ENCODE data around the gene RPS6KB1. TPM values are rescaled to one million over a fixed set of nuclear protein-coding genes. Genes with fewer than 3 reads are reported as not detected.

The RPS6KB1 gene
- total and polyA plus RNA-seq, 2 of the 8 experiments (the other 6 are each of a cell fraction or from before 2014, with no cell fraction given): 3.4 to 28.4 TPM

DNA sequence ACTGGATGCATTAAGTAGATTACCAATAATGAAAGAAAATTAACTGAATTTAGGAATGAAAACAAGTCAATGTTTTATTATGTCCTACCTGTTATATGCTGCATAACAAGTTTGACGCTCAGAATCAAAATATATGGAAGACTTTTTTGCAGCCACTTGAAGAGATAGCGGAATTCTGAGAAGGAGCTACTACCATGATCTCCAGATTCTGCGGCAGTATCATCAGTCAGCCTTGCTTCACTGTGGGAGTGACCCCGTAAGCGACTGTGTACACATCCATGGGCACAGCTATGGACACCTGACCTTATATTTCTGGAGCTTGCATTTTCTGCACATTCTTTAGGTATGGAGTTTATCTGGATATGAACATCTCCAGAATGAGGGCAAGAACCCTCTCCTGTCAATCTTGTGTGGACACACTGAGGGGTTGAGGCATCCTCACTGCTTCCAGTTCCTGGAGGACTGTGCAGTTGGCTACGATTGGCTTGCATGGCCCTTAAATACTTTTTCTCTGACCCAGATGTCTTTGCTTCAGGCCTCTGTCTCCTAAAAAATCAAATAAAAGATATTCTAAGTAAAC lies 69.9 kb downstream of the RPS6KB1 start:
- no peak overlapping the region for H2BK15ac ChIP-seq (ENCODE audit: low read length)
- no peak overlapping the region for H4K91ac ChIP-seq (replicated peaks; ENCODE audit: insufficient read length, low read length)
- H2BK20ac ChIP-seq (ENCODE audit: low read length): no peak overlapping the region
- CTCF ChIA-PET (ENCODE audit: partially characterized antibody): interaction anchor here (0.8 kb wide), 1 partner anchor 9 kb away, joined by 3 read pairs; no protein-coding TSS in a partner anchor
- H2BK12ac ChIP-seq (ENCODE audit: low read depth, low read length): no peak overlapping the region
- H3K36me3 ChIP-seq (ENCODE audit: control insufficient read depth in 2 of 4, insufficient read depth in 4 of 4, low read length in 3 of 4): no peaks in the 10 kb centered on the region
- H3K4ac ChIP-seq (replicated peaks; ENCODE audit: insufficient read length, low read depth, low read length): no peak overlapping the region
- peaks cover 0 to 8% (median 1%) of the 10 kb centered on the region in 4 experiments; a peak in 3 of 7 replicates for H3K4me1 ChIP-seq (replicated peaks in 1 of 4; ENCODE audit: control insufficient read depth in 3 of 4, insufficient read depth in 4 of 4, low read length in 3 of 4)
- H3K14ac ChIP-seq (ENCODE audit: insufficient read length): no peak overlapping the region
- H4K20me1 ChIP-seq (replicated peaks in 1 of 2; ENCODE audit: control insufficient read depth in 1 of 2, insufficient read depth in 2 of 2, low read length in 2 of 2): peaks cover 0 to 2% of the 10 kb centered on the region in 2 experiments
- H3K56ac ChIP-seq (replicated peaks; ENCODE audit: insufficient read length, low read depth, low read length): no peak overlapping the region
- no peak overlapping the region for H2BK5ac ChIP-seq (ENCODE audit: low read depth, low read length)
- peaks cover 11% of the 10 kb centered on the region for H3K23me2 ChIP-seq (ENCODE audit: low read depth, low read length)
- H3K23ac ChIP-seq (ENCODE audit: insufficient read length): no peak overlapping the region
- WGBS, 2 experiments (ENCODE audit: extremely low coverage in 1 of 2, insufficient coverage in 1 of 2, insufficient read length in 1 of 2, insufficient replicate concordance in 2 of 2, low coverage in 1 of 2, low lambda C conversion rate in 2 of 2, missing lambda C conversion rate in 1 of 2): 96% methylated on average over 6 of the region's 6 CpGs; no CpG with 5 or more reads in 1 of the 2 experiments
- no peak overlapping the region for H3K18ac ChIP-seq (ENCODE audit: extremely low read depth, low read length)
- H4K8ac ChIP-seq (ENCODE audit: extremely low read depth, insufficient read depth, low read length): no peak overlapping the region
- no peak for DNase-seq (ENCODE audit: low read depth in 1 of 2, low spot score in 2 of 2)
- no peaks in the 10 kb centered on the region for H3K79me1 ChIP-seq (ENCODE audit: low read depth, low read length)
- H3K4me2 ChIP-seq (ENCODE audit: insufficient read depth in 1 of 2, low read depth in 2 of 2, low read length in 2 of 2): no peak overlapping the region; a peak in 1 of 4 replicates
- no peak overlapping the region for H3K27ac ChIP-seq (ENCODE audit: low read depth, low read length)
- POLR2A ChIA-PET (ENCODE audit: partially characterized antibody): no interaction called here
- no peaks in the 10 kb centered on the region for H3K9me3 ChIP-seq (ENCODE audit: insufficient read depth in 2 of 2, low read depth in 1 of 2, low read length in 1 of 2)
- no peak overlapping the region for H2AK5ac ChIP-seq (ENCODE audit: low read depth, low read length)
- no peak overlapping the region for H3K9ac ChIP-seq (replicated peaks in 1 of 4; ENCODE audit: extremely low read depth in 1 of 4, low read depth in 3 of 4, low read length in 3 of 4)
- peaks cover 0 to 6% (median 5%) of the 10 kb centered on the region in 4 experiments; a peak in 5 of 7 replicates for H3K27me3 ChIP-seq (replicated peaks in 1 of 4; ENCODE audit: control insufficient read depth in 3 of 4, extremely low read depth in 1 of 4, insufficient read depth in 3 of 4, low read length in 3 of 4)
- no peak overlapping the region for H4K5ac ChIP-seq (ENCODE audit: insufficient read length, low read depth, low read length)
- H3K79me2 ChIP-seq (ENCODE audit: control insufficient read depth in 1 of 2, insufficient read depth in 2 of 2, low read length in 2 of 2): no peaks in the 10 kb centered on the region
- H2AFZ ChIP-seq (ENCODE audit: low read length): no peak overlapping the region
- no peak overlapping the region for H2BK120ac ChIP-seq (replicated peaks; ENCODE audit: low read depth, low read length)
- FAIRE-seq: no peak
- no peak overlapping the region for H3K4me3 ChIP-seq (ENCODE audit: extremely low read depth in 1 of 4, insufficient read depth in 2 of 4, low read depth in 3 of 4, low read length in 4 of 4)
- TF ChIP-seq POU5F1 (IDR thresholded peaks at IDR 0.05; ENCODE audit: low read depth, low read length) (no peak), CBX5 (IDR thresholded peaks at IDR 0.05; ENCODE audit: low read depth, low read length) (no peak), FOSL1 (IDR thresholded peaks at IDR 0.05; ENCODE audit: insufficient read depth, low read depth, low read length) (no peak), SAP30 (IDR thresholded peaks at IDR 0.05; ENCODE audit: insufficient read depth, insufficient replicate concordance, low read length) (no peak)

Measured in H1 (cell line).